Astrocyte (in vitro differentiated cells and primary cell): ENCODE data around the gene HOXA5. TPM values are rescaled to one million over a fixed set of nuclear protein-coding genes. Genes with fewer than 3 reads are reported as not detected.

Experiments
- DNase-seq: peaks from one replicate; pipeline ENCODE4 v3.0.0-alpha.2; 2010; ENCODE audit warnings: low read depth
- FAIRE-seq: peaks from 2 replicates; lab custom pipeline; 2011; peaks lifted over from hg19 to GRCh38; lab: Jason Lieb, UNC
- H2AFZ ChIP-seq: 2 replicates; pipeline ENCODE4 v1.6.0; 2012; ENCODE audit warnings: low read depth, low read length, inconsistent platforms
- H3K27ac ChIP-seq: 2 replicates; pipeline ENCODE4 v1.5.1; 2011; ENCODE audit warnings: low read depth, low read length, inconsistent platforms
- H3K27me3 ChIP-seq: 2 replicates; pipeline ENCODE4 v1.6.0; 2011; ENCODE audit warnings: low read length, inconsistent platforms; ENCODE audit not compliant: insufficient read depth
- H3K36me3 ChIP-seq: 2 replicates; pipeline ENCODE4 v1.5.1; 2011; ENCODE audit warnings: low read length, inconsistent platforms; ENCODE audit not compliant: insufficient read depth
- H3K4me1 ChIP-seq: 2 replicates; pipeline ENCODE4 v1.5.1; 2011; ENCODE audit warnings: low read length, inconsistent platforms; ENCODE audit not compliant: insufficient read depth
- H3K4me2 ChIP-seq: 2 replicates; pipeline ENCODE4 v1.6.0; 2012; ENCODE audit warnings: low read length, inconsistent platforms
- H3K4me3 ChIP-seq: 2 replicates; pipeline ENCODE4 v1.5.1; 2011; ENCODE audit warnings: low read depth, mild to moderate bottlenecking, low read length, inconsistent platforms; ENCODE audit not compliant: insufficient read depth
- H3K79me2 ChIP-seq: 2 replicates; pipeline ENCODE4 v1.6.0; 2012; ENCODE audit warnings: mild to moderate bottlenecking, low read length, inconsistent platforms; ENCODE audit not compliant: insufficient read depth
- H3K9ac ChIP-seq: 2 replicates; pipeline ENCODE4 v1.6.0; 2012; ENCODE audit warnings: mild to moderate bottlenecking, low read length, inconsistent platforms
- H3K9me3 ChIP-seq: 2 replicates; pipeline ENCODE4 v1.5.1; 2012; ENCODE audit warnings: low read depth, mild to moderate bottlenecking, low read length, inconsistent platforms; ENCODE audit not compliant: insufficient read depth
- H4K20me1 ChIP-seq: 2 replicates; pipeline ENCODE4 v1.6.0; 2012; ENCODE audit warnings: low read length, inconsistent platforms; ENCODE audit not compliant: insufficient read depth
- H3K27ac Mint-ChIP-seq: one replicate; pipeline ENCODE4 v1.8.0; 2021; ENCODE audit warnings: mild to moderate bottlenecking, mixed read lengths; ENCODE audit not compliant: unreplicated experiment
- H3K27me3 Mint-ChIP-seq: one replicate; pipeline ENCODE4 v1.8.0; 2021; ENCODE audit warnings: low read depth, mixed read lengths; ENCODE audit not compliant: unreplicated experiment
- H3K36me3 Mint-ChIP-seq: one replicate; pipeline ENCODE4 v1.8.0; 2021; ENCODE audit warnings: low read depth, mixed read lengths; ENCODE audit not compliant: unreplicated experiment
- H3K4me1 Mint-ChIP-seq: one replicate; pipeline ENCODE4 v1.8.0; 2021; ENCODE audit warnings: low read depth, mixed read lengths; ENCODE audit not compliant: unreplicated experiment
- H3K4me3 Mint-ChIP-seq: one replicate; pipeline ENCODE4 v1.8.0; 2021; ENCODE audit warnings: mild to moderate bottlenecking, moderate library complexity, mixed read lengths; ENCODE audit not compliant: unreplicated experiment
- H3K9me3 Mint-ChIP-seq: one replicate; pipeline ENCODE4 v1.8.0; 2021; ENCODE audit warnings: mild to moderate bottlenecking, mixed read lengths; ENCODE audit not compliant: unreplicated experiment
- CTCF ChIP-seq: IDR thresholded peaks from 2 replicates; pipeline ENCODE4 v1.5.1; 2011; ENCODE audit warnings: low read depth, mild to moderate bottlenecking, inconsistent platforms, low read length, moderate library complexity; ENCODE audit not compliant: insufficient read depth
- EZH2 ChIP-seq: IDR thresholded peaks from 2 replicates; pipeline ENCODE4 v1.6.1; 2012; ENCODE audit warnings: mild to moderate bottlenecking, low read length, inconsistent platforms; ENCODE audit not compliant: insufficient read depth
- total RNA-seq: library from RNA; stranded (reverse); gene quantifications from 2 replicates; pipeline ENCODE4 v1.2.1, GENCODE V29; 2021

HOXA5 gene
- total RNA-seq, 1 donor from 2014 or later = not detected

- peaks cover 99% of the 10 kb centered on the region for H3K27me3 Mint-ChIP-seq
- H3K4me2 ChIP-seq = peak overlapping the region; percentile 83
- peaks cover 37% of the 10 kb centered on the region for H3K79me2 ChIP-seq
- peak overlapping the region; percentile 83 for H3K9ac ChIP-seq
- H3K9me3 Mint-ChIP-seq = peaks cover 50% of the 10 kb centered on the region
- H2AFZ ChIP-seq = no peak overlapping the region
- H3K27me3 ChIP-seq = peaks cover 66% of the 10 kb centered on the region
- FAIRE-seq = no peak
- peak; percentile 18 for DNase-seq
- no peak overlapping the region for H3K27ac Mint-ChIP-seq
- no peak overlapping the region for H3K4me3 Mint-ChIP-seq
- H3K27ac ChIP-seq = peak overlapping the region; percentile 84
- no peaks in the 10 kb centered on the region for H3K36me3 ChIP-seq
- TF ChIP-seq EZH2 (no peak), CTCF (no peak)
- peak overlapping the region; percentile 60 for H3K4me3 ChIP-seq
- peaks cover 11% of the 10 kb centered on the region for H3K4me1 ChIP-seq
- H4K20me1 ChIP-seq = no peaks in the 10 kb centered on the region
- H3K4me1 Mint-ChIP-seq = peaks cover 2% of the 10 kb centered on the region
- H3K9me3 ChIP-seq = no peaks in the 10 kb centered on the region
- H3K36me3 Mint-ChIP-seq = peaks cover 2% of the 10 kb centered on the region
Measured at GRCh38 chr7:27122077-27122910, 21.2 kb downstream of the HOXA5 start.

- peaks cover 68% of the 10 kb centered on the region for H3K27me3 ChIP-seq
- no peak for TF ChIP-seq EZH2
- TF ChIP-seq CTCF = no peak
- peak overlapping the region; percentile 83 for H3K4me2 ChIP-seq
- H3K9me3 ChIP-seq = no peaks in the 10 kb centered on the region
- H3K27me3 Mint-ChIP-seq = peaks cover 99% of the 10 kb centered on the region
- H3K4me1 ChIP-seq = peaks cover 11% of the 10 kb centered on the region
- H3K27ac Mint-ChIP-seq = no peak overlapping the region
- peaks cover 50% of the 10 kb centered on the region for H3K9me3 Mint-ChIP-seq
- no peak overlapping the region for H3K4me3 Mint-ChIP-seq
- no peak overlapping the region for H2AFZ ChIP-seq
- no peaks in the 10 kb centered on the region for H4K20me1 ChIP-seq
- H3K36me3 ChIP-seq = no peaks in the 10 kb centered on the region
- peaks cover 2% of the 10 kb centered on the region for H3K4me1 Mint-ChIP-seq
- peaks cover 2% of the 10 kb centered on the region for H3K36me3 Mint-ChIP-seq
- H3K9ac ChIP-seq = peak overlapping the region; percentile 83
- H3K27ac ChIP-seq = peak overlapping the region; percentile 84
- H3K4me3 ChIP-seq = peak overlapping the region; percentile 60
- no peak for DNase-seq
- no peak for FAIRE-seq
- H3K79me2 ChIP-seq = peaks cover 43% of the 10 kb centered on the region
Measured at GRCh38 chr7:27121684-27122076, 21.8 kb downstream of the HOXA5 start.

- Histone ChIP-seq H3K27me3 (peaks cover 76% of the 10 kb centered on the region), H3K27ac (no peak overlapping the region), H3K9me3 (no peaks in the 10 kb centered on the region), H3K4me3 (no peak overlapping the region), H3K9ac (no peak overlapping the region), H3K4me2 (peak overlapping the region; percentile 43), H3K4me1 (peaks cover 11% of the 10 kb centered on the region), H3K36me3 (no peaks in the 10 kb centered on the region), H4K20me1 (peaks cover 4% of the 10 kb centered on the region), H3K79me2 (peaks cover 61% of the 10 kb centered on the region), H2AFZ (no peak overlapping the region)
- Mint-ChIP-seq H3K9me3 (peaks cover 41% of the 10 kb centered on the region), H3K27me3 (peaks cover 98% of the 10 kb centered on the region), H3K36me3 (peaks cover 2% of the 10 kb centered on the region), H3K27ac (no peak overlapping the region), H3K4me1 (peaks cover 2% of the 10 kb centered on the region), H3K4me3 (no peak overlapping the region)
- TF ChIP-seq EZH2 (no peak), CTCF (no peak)
- FAIRE-seq = no peak
- DNase-seq = peak; percentile 14
Measured at GRCh38 chr7:27119412-27119911, 24.0 kb downstream of the HOXA5 start.
